HepG2 (cell line): ENCODE data around the gene PISD. TPM values are rescaled to one million over a fixed set of nuclear protein-coding genes. Genes with fewer than 3 reads are reported as not detected.

Experiments used
- ELF4 ChIP-seq: sonication (generic); formaldehyde crosslinking; IDR thresholded peaks from 2 replicates; pipeline ENCODE4 v1.5.0; 2020; ENCODE audit warnings: missing genetic modification reagents, mild to moderate bottlenecking, moderate library complexity, borderline replicate concordance
- GFI1 ChIP-seq: sonication (generic); formaldehyde crosslinking; IDR thresholded peaks from 2 replicates; pipeline ENCODE4 v1.5.0; 2020; ENCODE audit warnings: missing genetic modification reagents, mild to moderate bottlenecking, borderline replicate concordance
- LCORL ChIP-seq, 2 experiments: fragments of 450-650 bp in 1 of 2; sonication (generic) in 1 of 2; formaldehyde crosslinking in 1 of 2; IDR thresholded peaks; 2 replicates each; pipeline versions ENCODE4 v1.5.0 to v1.6.1; 2017 to 2020; ENCODE audit warnings: antibody characterized with exemption in 1 of 2, missing genetic modification reagents in 1 of 2
- NFYC ChIP-seq: IDR thresholded peaks from 2 replicates; pipeline ENCODE4 v1.6.1; 2016; ENCODE audit warnings: missing genetic modification reagents, missing compliant biosample characterization
- ZFP36L2 ChIP-seq: sonication (generic); formaldehyde crosslinking; IDR thresholded peaks from 2 replicates; pipeline ENCODE4 v1.4.0; 2020; ENCODE audit warnings: missing genetic modification reagents
- ZKSCAN5 ChIP-seq: sonication (generic); formaldehyde crosslinking; IDR thresholded peaks from 2 replicates; pipeline ENCODE4 v1.5.1; 2020; ENCODE audit warnings: mild to moderate bottlenecking, missing genetic modification reagents
- ZNF598 ChIP-seq: sonication (generic); formaldehyde crosslinking; IDR thresholded peaks from 2 replicates; pipeline ENCODE4 v1.5.1; 2020; ENCODE audit warnings: mild to moderate bottlenecking, missing genetic modification reagents, borderline replicate concordance
- ZNF772 ChIP-seq: sonication (generic); formaldehyde crosslinking; IDR thresholded peaks from 2 replicates; pipeline ENCODE4 v1.5.0; 2020; ENCODE audit warnings: mild to moderate bottlenecking, missing genetic modification reagents
- polyA plus RNA-seq, 8 experiments: library from polyadenylated mRNA; depleted of rRNA in 3 of 8; stranded (reverse) in 7 of 8; unstranded in 1 of 8; fragments of >200 nt; fragmentation: Illumina TruSeq in 4 of 8; extraction: Trizol in 4 of 8; gene quantifications; 2 replicates each; pipeline versions ENCODE4 v1.2.1 to v1.2.3, GENCODE V29; 2011 to 2016; ENCODE audit warnings: low read depth in 4 of 8, missing spikeins in 1 of 8, mixed read lengths in 1 of 8; ENCODE audit not compliant: insufficient read depth in 1 of 8
- total RNA-seq, 5 experiments: library from RNA; depleted of rRNA; stranded (reverse); fragments of >200 nt; fragmentation: Illumina TruSeq; extraction: Trizol; gene quantifications; 2 replicates each; pipeline ENCODE4 v1.2.3, GENCODE V29; 2016; ENCODE audit warnings: low read depth in 1 of 5
- TF ChIP-seq, protein P1 (sequence below): IDR thresholded peaks from 2 replicates; pipeline ENCODE4 v1.6.1; 2012; ENCODE audit warnings: low read length, improper control_type of control experiment
- TF ChIP-seq, protein P2 (sequence below): sonication (generic); formaldehyde crosslinking; IDR thresholded peaks from 2 replicates; pipeline ENCODE4; 2020; ENCODE audit warnings: missing genetic modification reagents, mild to moderate bottlenecking, borderline replicate concordance
- TF ChIP-seq, protein P3 (sequence below): sonication (generic); formaldehyde crosslinking; IDR thresholded peaks from 2 replicates; pipeline ENCODE4 v1.5.0; 2020; ENCODE audit warnings: mild to moderate bottlenecking, missing genetic modification reagents, borderline replicate concordance

PISD gene
- total and polyA plus RNA-seq, 2 of the 13 experiments (the other 11 are each of a cell fraction or from before 2014, with no cell fraction given), result 30.1 to 47.7 TPM

GRCh38 chr22:31661851-31662667, at the start of gene PISD (continued):
- TF ChIP-seq ELF4 (CRISPR knock-in tag) (no peak), GFI1 (peak; percentile 79), ZNF598 (CRISPR knock-in tag) (peak; percentile 75; the same call in 1 of the 2 replicates), ZKSCAN5 (no peak), LCORL (IDR thresholded peaks at IDR 0.05) (no peak), LCORL (CRISPR knock-in tag; IDR thresholded peaks at IDR 0.05) (peak; percentile 78), NFYC (CRISPR knock-in tag) (peak; percentile 90), ZNF772 (CRISPR knock-in tag) (no peak), ZFP36L2 (CRISPR knock-in tag) (no peak)
- TF ChIP-seq, protein P1, sequence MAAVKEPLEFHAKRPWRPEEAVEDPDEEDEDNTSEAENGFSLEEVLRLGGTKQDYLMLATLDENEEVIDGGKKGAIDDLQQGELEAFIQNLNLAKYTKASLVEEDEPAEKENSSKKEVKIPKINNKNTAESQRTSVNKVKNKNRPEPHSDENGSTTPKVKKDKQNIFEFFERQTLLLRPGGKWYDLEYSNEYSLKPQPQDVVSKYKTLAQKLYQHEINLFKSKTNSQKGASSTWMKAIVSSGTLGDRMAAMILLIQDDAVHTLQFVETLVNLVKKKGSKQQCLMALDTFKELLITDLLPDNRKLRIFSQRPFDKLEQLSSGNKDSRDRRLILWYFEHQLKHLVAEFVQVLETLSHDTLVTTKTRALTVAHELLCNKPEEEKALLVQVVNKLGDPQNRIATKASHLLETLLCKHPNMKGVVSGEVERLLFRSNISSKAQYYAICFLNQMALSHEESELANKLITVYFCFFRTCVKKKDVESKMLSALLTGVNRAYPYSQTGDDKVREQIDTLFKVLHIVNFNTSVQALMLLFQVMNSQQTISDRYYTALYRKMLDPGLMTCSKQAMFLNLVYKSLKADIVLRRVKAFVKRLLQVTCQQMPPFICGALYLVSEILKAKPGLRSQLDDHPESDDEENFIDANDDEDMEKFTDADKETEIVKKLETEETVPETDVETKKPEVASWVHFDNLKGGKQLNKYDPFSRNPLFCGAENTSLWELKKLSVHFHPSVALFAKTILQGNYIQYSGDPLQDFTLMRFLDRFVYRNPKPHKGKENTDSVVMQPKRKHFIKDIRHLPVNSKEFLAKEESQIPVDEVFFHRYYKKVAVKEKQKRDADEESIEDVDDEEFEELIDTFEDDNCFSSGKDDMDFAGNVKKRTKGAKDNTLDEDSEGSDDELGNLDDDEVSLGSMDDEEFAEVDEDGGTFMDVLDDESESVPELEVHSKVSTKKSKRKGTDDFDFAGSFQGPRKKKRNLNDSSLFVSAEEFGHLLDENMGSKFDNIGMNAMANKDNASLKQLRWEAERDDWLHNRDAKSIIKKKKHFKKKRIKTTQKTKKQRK, result no peak
- TF ChIP-seq, protein P2, sequence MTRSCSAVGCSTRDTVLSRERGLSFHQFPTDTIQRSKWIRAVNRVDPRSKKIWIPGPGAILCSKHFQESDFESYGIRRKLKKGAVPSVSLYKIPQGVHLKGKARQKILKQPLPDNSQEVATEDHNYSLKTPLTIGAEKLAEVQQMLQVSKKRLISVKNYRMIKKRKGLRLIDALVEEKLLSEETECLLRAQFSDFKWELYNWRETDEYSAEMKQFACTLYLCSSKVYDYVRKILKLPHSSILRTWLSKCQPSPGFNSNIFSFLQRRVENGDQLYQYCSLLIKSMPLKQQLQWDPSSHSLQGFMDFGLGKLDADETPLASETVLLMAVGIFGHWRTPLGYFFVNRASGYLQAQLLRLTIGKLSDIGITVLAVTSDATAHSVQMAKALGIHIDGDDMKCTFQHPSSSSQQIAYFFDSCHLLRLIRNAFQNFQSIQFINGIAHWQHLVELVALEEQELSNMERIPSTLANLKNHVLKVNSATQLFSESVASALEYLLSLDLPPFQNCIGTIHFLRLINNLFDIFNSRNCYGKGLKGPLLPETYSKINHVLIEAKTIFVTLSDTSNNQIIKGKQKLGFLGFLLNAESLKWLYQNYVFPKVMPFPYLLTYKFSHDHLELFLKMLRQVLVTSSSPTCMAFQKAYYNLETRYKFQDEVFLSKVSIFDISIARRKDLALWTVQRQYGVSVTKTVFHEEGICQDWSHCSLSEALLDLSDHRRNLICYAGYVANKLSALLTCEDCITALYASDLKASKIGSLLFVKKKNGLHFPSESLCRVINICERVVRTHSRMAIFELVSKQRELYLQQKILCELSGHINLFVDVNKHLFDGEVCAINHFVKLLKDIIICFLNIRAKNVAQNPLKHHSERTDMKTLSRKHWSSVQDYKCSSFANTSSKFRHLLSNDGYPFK, result peak; percentile 98
- TF ChIP-seq, protein P3, sequence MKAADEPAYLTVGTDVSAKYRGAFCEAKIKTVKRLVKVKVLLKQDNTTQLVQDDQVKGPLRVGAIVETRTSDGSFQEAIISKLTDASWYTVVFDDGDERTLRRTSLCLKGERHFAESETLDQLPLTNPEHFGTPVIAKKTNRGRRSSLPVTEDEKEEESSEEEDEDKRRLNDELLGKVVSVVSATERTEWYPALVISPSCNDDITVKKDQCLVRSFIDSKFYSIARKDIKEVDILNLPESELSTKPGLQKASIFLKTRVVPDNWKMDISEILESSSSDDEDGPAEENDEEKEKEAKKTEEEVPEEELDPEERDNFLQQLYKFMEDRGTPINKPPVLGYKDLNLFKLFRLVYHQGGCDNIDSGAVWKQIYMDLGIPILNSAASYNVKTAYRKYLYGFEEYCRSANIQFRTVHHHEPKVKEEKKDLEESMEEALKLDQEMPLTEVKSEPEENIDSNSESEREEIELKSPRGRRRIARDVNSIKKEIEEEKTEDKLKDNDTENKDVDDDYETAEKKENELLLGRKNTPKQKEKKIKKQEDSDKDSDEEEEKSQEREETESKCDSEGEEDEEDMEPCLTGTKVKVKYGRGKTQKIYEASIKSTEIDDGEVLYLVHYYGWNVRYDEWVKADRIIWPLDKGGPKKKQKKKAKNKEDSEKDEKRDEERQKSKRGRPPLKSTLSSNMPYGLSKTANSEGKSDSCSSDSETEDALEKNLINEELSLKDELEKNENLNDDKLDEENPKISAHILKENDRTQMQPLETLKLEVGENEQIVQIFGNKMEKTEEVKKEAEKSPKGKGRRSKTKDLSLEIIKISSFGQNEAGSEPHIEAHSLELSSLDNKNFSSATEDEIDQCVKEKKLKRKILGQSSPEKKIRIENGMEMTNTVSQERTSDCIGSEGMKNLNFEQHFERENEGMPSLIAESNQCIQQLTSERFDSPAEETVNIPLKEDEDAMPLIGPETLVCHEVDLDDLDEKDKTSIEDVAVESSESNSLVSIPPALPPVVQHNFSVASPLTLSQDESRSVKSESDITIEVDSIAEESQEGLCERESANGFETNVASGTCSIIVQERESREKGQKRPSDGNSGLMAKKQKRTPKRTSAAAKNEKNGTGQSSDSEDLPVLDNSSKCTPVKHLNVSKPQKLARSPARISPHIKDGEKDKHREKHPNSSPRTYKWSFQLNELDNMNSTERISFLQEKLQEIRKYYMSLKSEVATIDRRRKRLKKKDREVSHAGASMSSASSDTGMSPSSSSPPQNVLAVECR (CRISPR knock-in tag), result peak; percentile 98
